ENCODE results near the gene VANGL1.

VANGL1 gene

GRCh38 chr1:115705085-115705951, 63.5 kb downstream of the VANGL1 start:
- DNase-seq (ENCODE audit: low spot score) = no peak

- DNase-seq (ENCODE audit: low spot score) = no peak
Measured at GRCh38 chr1:115705963-115706362, 64.2 kb downstream of the VANGL1 start.

GRCh38 chr1:115706587-115707425, 65.0 kb downstream of the VANGL1 start:
- DNase-seq (ENCODE audit: low spot score) = peak; percentile 63

GRCh38 chr1:115710859-115711624, 69.3 kb downstream of the VANGL1 start:
- no peak for DNase-seq (ENCODE audit: low spot score)

GRCh38 chr1:115712911-115713609, 71.3 kb downstream of the VANGL1 start:
- no peak for DNase-seq (ENCODE audit: low spot score)

GRCh38 chr1:115713906-115714305, 72.1 kb downstream of the VANGL1 start:
- DNase-seq (ENCODE audit: low spot score) = no peak

GRCh38 chr1:115714572-115715141, 72.9 kb downstream of the VANGL1 start:
- DNase-seq (ENCODE audit: low spot score) = peak; percentile 54

- no peak for DNase-seq (ENCODE audit: low spot score)
Measured at GRCh38 chr1:115717541-115717940, 75.8 kb downstream of the VANGL1 start.

GRCh38 chr1:115718011-115718754, 76.4 kb downstream of the VANGL1 start:
- DNase-seq (ENCODE audit: low spot score) = no peak

- DNase-seq (ENCODE audit: low spot score) = no peak
Measured at GRCh38 chr1:115719285-115719684, 77.5 kb downstream of the VANGL1 start.

GRCh38 chr1:115722221-115722620, 80.5 kb downstream of the VANGL1 start:
- no peak for DNase-seq (ENCODE audit: low spot score)

GRCh38 chr1:115723756-115724155, 82.0 kb downstream of the VANGL1 start:
- DNase-seq (ENCODE audit: low spot score) = no peak

- no peak for DNase-seq (ENCODE audit: low spot score)
Measured at GRCh38 chr1:115725600-115725999, 83.8 kb downstream of the VANGL1 start.

GRCh38 chr1:115726161-115726560, 84.4 kb downstream of the VANGL1 start:
- no peak for DNase-seq (ENCODE audit: low spot score)

- no peak for DNase-seq (ENCODE audit: low spot score)
Measured at GRCh38 chr1:115726570-115726969, 84.8 kb downstream of the VANGL1 start.

GRCh38 chr1:115727706-115728249, 86.0 kb downstream of the VANGL1 start:
- DNase-seq (ENCODE audit: low spot score) = no peak

GRCh38 chr1:115728341-115728740, 86.6 kb downstream of the VANGL1 start:
- no peak for DNase-seq (ENCODE audit: low spot score)

GRCh38 chr1:115729756-115730155, 88.0 kb downstream of the VANGL1 start:
- no peak for DNase-seq (ENCODE audit: low spot score)

GRCh38 chr1:115732316-115732715, 90.5 kb downstream of the VANGL1 start:
- no peak for DNase-seq (ENCODE audit: low spot score)

GRCh38 chr1:115740811-115741210, 99.0 kb downstream of the VANGL1 start:
- DNase-seq (ENCODE audit: low spot score) = no peak

Data from iPS-NIHi11 (cell line).